Measurements from ENCODE around the gene MAP10.

MAP10 gene, protein sequence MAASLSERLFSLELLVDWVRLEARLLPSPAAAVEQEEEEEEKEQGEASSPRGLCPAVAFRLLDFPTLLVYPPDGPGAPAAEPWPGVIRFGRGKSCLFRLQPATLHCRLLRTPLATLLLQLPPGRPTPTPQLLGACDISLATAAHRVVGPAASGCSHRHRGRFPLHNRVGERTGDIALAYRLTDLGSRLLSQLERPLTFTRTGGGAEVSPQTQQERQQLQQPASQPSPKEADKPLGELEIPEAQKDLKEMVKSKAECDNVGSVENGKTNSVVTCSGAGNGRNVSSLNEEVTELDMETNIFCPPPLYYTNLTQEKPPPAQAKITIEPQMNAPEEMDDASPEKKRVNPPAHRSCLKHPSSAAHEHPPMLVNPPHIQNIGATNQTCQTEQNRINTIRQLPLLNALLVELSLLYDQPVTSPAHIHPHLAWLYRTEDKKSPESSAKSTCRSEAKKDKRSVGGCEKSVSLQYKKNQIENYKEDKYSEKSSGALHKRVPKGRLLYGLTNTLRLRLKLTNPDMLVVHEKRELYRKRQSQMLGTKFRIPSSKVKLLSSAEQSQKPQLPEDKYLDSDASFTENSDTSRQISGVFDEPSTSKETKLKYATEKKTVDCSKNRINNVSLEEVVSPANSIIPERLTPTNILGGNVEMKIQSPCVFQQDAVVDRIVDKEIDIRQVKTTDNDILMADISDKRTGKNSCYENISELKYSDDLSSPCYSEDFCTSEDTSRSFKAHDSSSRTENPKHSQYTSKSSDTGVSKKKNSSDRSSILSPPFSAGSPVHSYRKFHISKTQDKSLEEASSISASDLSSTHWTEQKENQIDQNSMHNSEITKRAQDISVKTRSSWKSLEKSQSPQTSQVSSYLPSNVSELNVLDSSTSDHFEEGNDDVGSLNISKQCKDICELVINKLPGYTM

DNA sequence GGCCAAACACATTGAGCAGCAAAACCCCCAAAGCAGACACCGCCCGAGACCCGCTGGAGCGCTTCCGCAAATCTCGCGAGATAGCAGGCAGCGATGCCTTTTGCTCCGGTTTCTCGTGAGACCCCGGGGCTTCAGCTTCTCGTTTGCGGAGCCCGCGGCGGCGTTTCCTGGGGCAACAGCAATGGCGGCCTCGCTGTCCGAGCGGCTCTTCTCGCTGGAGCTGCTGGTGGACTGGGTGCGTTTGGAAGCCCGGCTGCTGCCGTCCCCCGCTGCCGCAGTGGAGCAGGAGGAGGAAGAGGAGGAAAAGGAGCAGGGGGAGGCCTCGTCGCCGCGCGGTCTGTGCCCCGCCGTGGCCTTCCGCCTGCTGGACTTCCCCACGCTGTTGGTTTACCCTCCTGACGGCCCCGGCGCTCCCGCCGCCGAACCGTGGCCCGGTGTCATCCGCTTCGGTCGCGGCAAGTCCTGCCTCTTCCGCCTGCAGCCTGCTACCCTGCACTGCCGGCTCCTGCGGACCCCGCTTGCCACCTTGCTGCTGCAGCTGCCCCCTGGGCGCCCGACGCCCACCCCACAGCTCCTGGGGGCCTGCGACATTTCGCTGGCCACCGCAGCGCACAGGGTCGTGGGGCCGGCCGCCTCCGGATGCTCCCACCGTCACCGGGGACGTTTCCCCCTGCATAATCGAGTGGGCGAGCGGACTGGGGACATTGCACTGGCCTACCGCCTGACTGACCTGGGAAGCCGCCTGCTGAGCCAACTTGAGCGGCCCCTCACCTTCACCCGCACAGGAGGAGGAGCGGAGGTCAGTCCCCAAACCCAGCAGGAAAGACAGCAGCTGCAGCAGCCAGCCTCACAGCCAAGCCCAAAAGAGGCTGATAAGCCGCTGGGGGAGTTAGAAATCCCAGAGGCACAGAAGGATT is at the start of gene MAP10:
MAP10 (plus strand) TSS at position 148 of the 917 bp plus-strand sequence; CDS start at position 182, 34 bp downstream.
- H3K27ac ChIP-seq (ENCODE audit: extremely low read depth, low read depth, low read length): no peak within 1 kb of the TSS
- H3K4me1 ChIP-seq (ENCODE audit: control insufficient read depth, insufficient read depth, low read length): 0 out of 2 replicates have a peak, but pooled peaks cover 3% of the 10 kb centered on the region
- no peaks in the 10 kb centered on the region for H3K9me3 ChIP-seq (ENCODE audit: control insufficient read depth, insufficient read depth, low read depth, low read length)
- no peak within 1 kb of the TSS for H3K4me3 ChIP-seq (ENCODE audit: low read depth, low read length)
- ChIA-PET CTCF (interaction anchor here (0.7 kb wide), 1 partner anchor 853 kb away, joined by 4 read pairs; no protein-coding TSS in a partner anchor), POLR2A (no interaction called here)
- no peaks in the 10 kb centered on the region for H3K36me3 ChIP-seq (ENCODE audit: control insufficient read depth in 2 of 2, insufficient read depth in 1 of 2, low read length in 2 of 2)
- TF ChIP-seq ZNF302 (tag by site-specific recombination; IDR thresholded peaks at IDR 0.05; ENCODE audit: low read depth) (no peak), MEIS1 (CRISPR knock-in tag; IDR thresholded peaks at IDR 0.05; ENCODE audit: borderline replicate concordance) (no peak), ZNF335 (tag by site-specific recombination; conservative IDR thresholded peaks at IDR 0.05) (no peak), SCRT2 (tag by site-specific recombination; IDR thresholded peaks at IDR 0.05) (no peak), ZNF121 (tag by site-specific recombination; IDR thresholded peaks at IDR 0.05) (no peak)
- TF ChIP-seq, protein P1, sequence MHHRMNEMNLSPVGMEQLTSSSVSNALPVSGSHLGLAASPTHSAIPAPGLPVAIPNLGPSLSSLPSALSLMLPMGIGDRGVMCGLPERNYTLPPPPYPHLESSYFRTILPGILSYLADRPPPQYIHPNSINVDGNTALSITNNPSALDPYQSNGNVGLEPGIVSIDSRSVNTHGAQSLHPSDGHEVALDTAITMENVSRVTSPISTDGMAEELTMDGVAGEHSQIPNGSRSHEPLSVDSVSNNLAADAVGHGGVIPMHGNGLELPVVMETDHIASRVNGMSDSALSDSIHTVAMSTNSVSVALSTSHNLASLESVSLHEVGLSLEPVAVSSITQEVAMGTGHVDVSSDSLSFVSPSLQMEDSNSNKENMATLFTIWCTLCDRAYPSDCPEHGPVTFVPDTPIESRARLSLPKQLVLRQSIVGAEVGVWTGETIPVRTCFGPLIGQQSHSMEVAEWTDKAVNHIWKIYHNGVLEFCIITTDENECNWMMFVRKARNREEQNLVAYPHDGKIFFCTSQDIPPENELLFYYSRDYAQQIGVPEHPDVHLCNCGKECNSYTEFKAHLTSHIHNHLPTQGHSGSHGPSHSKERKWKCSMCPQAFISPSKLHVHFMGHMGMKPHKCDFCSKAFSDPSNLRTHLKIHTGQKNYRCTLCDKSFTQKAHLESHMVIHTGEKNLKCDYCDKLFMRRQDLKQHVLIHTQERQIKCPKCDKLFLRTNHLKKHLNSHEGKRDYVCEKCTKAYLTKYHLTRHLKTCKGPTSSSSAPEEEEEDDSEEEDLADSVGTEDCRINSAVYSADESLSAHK (tag by site-specific recombination; IDR thresholded peaks at IDR 0.05): no peak

DNA sequence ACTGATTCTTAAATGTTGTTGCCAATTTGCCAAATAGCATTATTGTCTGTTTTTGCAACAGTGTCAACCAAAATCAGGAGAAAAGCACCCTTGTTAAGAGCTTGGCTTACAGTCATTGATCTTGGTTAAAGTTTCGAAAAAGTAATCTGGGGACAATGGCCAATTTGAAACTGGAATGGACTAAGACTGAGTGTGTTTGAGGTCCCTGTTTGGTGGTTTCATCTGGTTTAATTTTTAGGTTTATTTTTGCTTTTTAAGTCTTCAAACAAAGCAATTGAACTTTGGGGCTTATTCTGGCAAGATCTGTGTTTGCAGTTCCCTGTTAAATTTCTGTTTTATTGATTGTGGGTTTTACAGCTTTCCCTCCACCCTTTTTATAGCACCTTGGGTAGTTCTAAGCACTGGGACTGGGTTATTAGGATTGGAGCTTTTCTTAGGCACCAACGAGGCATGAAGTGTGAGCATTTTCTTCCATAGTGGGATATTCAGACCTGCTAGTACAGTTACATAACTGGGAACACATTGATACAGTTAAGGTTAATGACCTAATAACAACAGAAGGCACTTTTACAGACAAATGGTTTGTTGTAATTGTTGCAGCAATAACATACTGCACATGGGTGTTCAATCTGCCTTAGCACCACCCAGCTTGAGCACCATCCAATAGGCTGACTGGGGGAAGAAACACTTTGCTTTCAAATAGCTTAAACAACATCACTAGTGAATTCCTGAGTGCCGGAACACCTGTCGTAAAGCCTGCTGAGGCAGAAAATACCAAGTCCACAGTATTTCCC is 40.6 kb upstream of the MAP10 start:
- Histone ChIP-seq H3K9me3 (ENCODE audit: control insufficient read depth, insufficient read depth, low read depth, low read length) (no peaks in the 10 kb centered on the region), H3K36me3 (ENCODE audit: control insufficient read depth in 2 of 2, insufficient read depth in 1 of 2, low read length in 2 of 2) (no peaks in the 10 kb centered on the region), H3K4me3 (ENCODE audit: low read depth, low read length) (no peak overlapping the region), H3K4me1 (ENCODE audit: control insufficient read depth, insufficient read depth, low read length) (peaks cover 34% of the 10 kb centered on the region), H3K27ac (ENCODE audit: extremely low read depth, low read depth, low read length) (no peak overlapping the region)
- ChIA-PET POLR2A (interaction anchor here (0.7 kb wide), 1 partner anchor 135 kb away, joined by 3 read pairs; the partner anchor contains the start of gene SIPA1L2), CTCF (interaction anchor here (0.6 to 2.4 kb wide), 4 partner anchors 27 to 130 kb away, joined by 3 to 5 read pairs (median 3); no protein-coding TSS in a partner anchor)
- TF ChIP-seq WT1 (tag by site-specific recombination; IDR thresholded peaks at IDR 0.05) (no peak), BCL11B (tag by site-specific recombination; IDR thresholded peaks at IDR 0.05; ENCODE audit: low read depth) (peak; percentile 89), ZNF239 (tag by site-specific recombination; IDR thresholded peaks at IDR 0.05) (no peak), KLF8 (tag by site-specific recombination; IDR thresholded peaks at IDR 0.05) (no peak), SCRT1 (tag by site-specific recombination; IDR thresholded peaks at IDR 0.05; ENCODE audit: borderline replicate concordance) (peak; percentile 38; the same call in 1 of the 2 replicates), ZXDB (tag by site-specific recombination; IDR thresholded peaks at IDR 0.05) (peak; percentile 48), ZNF629 (tag by site-specific recombination; IDR thresholded peaks at IDR 0.05) (no peak), ZNF302 (tag by site-specific recombination; IDR thresholded peaks at IDR 0.05; ENCODE audit: low read depth) (peak; percentile 78; the same call in 1 of the 2 replicates), SP2 (tag by site-specific recombination; IDR thresholded peaks at IDR 0.05) (no peak), ZNF394 (tag by site-specific recombination; IDR thresholded peaks at IDR 0.05; ENCODE audit: borderline replicate concordance) (no peak), TRIM28 (IDR thresholded peaks at IDR 0.05; ENCODE audit: borderline replicate concordance, low read length) (peak; percentile 84), OSR2 (tag by site-specific recombination; IDR thresholded peaks at IDR 0.05) (0 out of 2 replicates have a peak, but pooled peaks have one; percentile 5), ZNF341 (tag by site-specific recombination; IDR thresholded peaks at IDR 0.05; ENCODE audit: low read depth) (peak; percentile 28; the same call in 1 of the 2 replicates), ZNF335 (tag by site-specific recombination; conservative IDR thresholded peaks at IDR 0.05) (0 out of 2 replicates have a peak, but pooled peaks have one; percentile 29), ZNF16 (tag by site-specific recombination; IDR thresholded peaks at IDR 0.05; ENCODE audit: low read depth) (no peak), ZNF112 (tag by site-specific recombination; IDR thresholded peaks at IDR 0.05) (no peak), ZNF132 (tag by site-specific recombination; IDR thresholded peaks at IDR 0.05; ENCODE audit: borderline replicate concordance) (no peak), ZNF423 (tag by site-specific recombination; IDR thresholded peaks at IDR 0.05) (0 out of 2 replicates have a peak, but pooled peaks have one; percentile 7)
- TF ChIP-seq, protein P2, sequence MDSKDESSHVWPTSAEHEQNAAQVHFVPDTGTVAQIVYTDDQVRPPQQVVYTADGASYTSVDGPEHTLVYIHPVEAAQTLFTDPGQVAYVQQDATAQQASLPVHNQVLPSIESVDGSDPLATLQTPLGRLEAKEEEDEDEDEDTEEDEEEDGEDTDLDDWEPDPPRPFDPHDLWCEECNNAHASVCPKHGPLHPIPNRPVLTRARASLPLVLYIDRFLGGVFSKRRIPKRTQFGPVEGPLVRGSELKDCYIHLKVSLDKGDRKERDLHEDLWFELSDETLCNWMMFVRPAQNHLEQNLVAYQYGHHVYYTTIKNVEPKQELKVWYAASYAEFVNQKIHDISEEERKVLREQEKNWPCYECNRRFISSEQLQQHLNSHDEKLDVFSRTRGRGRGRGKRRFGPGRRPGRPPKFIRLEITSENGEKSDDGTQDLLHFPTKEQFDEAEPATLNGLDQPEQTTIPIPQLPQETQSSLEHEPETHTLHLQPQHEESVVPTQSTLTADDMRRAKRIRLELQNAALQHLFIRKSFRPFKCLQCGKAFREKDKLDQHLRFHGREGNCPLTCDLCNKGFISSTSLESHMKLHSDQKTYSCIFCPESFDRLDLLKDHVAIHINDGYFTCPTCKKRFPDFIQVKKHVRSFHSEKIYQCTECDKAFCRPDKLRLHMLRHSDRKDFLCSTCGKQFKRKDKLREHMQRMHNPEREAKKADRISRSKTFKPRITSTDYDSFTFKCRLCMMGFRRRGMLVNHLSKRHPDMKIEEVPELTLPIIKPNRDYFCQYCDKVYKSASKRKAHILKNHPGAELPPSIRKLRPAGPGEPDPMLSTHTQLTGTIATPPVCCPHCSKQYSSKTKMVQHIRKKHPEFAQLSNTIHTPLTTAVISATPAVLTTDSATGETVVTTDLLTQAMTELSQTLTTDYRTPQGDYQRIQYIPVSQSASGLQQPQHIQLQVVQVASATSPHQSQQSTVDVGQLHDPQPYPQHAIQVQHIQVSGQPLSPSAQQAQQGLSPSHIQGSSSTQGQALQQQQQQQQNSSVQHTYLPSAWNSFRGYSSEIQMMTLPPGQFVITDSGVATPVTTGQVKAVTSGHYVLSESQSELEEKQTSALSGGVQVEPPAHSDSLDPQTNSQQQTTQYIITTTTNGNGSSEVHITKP (tag by site-specific recombination; IDR thresholded peaks at IDR 0.05): peak; percentile 55
